ENCODE results near the gene CDC42.

Gene CDC42

DNA sequence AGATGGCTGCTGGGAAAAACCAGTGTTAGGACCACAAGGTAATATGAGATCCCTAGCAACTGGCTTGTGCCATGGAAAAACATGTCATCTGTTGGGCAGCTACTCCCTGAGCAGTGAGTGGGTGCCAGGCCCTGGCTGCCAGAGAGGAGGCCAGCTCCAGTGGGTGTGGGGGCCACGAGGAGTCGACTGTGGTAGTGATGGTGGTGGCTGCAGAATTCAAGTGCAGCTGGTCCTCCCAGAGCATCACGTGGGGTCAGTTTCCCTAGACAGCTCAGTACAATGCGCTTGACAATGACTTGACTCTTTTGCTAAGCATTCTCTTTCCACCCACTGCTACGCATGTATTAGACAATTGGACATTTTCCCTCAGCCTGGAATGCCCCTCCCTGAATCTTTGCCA, 14.5 kb upstream of the CDC42 start:
- DNase-seq (ENCODE audit: low read depth) = no peak

DNA sequence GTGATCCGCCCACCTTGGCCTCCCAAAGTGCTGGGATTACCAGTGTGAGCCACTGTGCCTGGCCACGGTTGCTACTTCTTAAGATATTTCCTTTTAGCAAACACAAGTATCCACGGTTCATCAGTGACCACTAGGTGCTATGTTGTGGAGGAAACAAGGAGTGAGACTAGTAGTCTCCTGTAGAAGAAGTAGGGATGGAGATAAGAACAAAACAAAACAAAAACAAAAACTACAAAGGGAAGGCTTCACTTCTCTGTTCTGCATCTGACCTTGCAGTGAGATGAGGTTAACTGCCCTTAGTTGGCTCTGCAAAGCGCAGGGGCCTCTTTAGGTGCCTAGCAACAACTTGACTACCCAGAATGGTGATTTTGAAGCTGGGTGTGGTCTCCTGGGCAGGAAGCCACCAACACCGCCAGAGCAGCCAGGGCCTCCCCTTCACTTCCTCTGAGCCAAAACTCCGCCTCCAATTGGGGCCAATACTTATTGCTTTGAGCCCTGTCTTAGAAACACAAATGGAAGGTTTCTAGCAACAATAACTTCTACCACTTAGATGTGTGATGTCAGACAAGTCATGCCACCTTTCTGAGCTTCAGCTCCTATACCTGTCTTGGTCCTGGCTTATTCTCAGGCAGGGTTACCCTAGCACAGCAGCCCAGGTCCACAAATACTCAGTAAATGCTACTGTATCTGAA, 12.8 kb upstream of the CDC42 start:
- DNase-seq (ENCODE audit: low read depth) = peak; percentile 62

DNA sequence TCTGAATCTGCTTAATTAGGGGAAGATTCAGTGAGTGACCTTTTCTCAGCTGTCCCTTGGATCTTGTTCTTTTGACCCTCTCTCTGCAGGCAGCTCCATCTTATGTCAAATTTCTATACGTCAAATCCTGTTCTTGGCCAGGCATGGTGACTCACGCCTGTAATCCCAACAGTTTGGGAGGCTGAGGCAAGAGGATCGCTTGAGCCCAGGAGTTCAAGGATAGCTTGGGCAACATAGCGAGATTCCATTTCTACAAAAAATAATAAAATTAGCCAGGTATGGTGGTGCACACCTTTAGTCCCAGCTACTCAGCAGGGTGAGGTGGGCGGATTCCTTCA, 12.3 kb upstream of the CDC42 start:
- no peak for DNase-seq (ENCODE audit: low read depth)

DNA sequence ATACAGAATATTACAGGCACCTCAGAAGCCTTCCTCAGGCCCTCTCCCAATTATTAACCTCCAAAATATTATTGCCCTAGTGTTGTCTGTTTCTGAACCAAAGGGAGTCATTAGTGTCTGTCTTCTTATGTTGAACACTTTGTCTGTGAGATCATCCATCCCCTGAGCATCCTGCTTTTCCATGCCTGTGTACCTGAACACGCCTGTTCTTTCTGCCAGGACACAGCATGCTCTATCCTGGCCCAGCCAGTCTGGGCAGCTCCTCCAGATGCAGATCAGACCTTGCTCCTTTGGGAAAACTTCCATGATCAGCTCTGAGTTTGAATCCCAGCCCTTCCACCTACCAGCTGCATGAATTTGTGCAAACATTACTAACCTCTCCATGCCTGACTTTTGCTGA, 11.0 kb upstream of the CDC42 start:
- no peak for DNase-seq (ENCODE audit: low read depth)

DNA sequence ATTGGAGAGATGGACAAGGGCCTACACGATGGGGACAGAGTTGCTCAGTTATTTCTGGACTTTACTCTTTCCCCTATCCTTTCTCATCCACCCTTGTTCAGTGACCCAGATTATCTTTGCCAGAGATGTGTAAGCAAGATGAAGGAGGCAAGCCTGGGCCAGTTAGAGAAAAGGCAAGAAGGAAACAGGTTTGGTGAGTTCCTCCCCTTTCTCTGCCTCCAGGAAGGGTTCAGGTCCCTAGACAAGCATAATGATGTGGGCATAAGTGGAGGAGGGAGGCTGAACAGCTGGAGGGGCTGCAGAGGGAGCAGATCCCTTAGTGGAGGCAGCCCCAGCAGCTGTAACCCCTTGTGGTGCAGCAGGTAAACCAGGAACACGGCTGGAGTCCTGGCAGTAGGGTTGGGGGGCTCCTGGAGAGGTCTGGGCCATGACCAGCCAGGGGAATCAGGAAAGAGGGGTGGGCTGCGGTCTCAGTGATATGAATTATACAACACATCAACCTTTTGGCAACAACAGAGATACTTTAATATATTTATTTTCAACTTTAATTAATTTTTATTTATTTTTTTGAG, 9.2 kb upstream of the CDC42 start:
- no peak for DNase-seq (ENCODE audit: low read depth)

DNA sequence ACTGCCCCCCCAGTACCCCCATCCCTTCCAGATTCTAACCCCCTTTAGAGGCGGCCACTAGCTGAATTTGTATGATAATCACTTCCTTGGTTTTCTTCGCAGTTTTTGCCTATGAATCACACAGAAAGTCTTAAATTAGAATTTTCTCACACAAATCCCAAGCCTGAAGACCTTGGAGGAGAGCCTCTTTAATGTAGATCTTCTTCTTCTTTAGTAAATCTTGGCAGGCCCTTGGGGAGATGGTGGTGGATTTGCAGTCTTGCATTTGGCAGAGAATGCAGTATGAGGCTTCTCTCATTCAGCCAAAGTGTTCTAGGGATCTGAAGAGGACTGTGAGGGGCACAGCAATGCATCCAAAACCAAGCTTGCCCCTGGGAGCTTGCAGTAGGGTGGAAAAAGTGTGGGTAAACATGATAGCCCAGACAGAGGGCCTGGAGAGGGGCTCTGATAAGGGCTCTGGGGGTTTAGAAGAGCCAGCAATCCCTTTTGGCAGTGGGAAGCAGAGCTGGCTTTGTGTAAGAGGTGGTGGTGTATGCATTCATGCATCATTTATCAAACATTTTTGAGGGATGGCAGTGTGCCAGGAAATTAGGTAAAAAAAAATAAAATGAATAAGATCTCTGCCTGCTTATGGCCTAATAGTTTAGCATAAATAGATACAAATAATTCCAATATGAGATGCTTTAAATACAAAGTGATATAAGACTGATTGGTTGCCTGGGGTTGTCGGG, 7.7 kb upstream of the CDC42 start:
- DNase-seq (ENCODE audit: low read depth) = peak; percentile 74

DNA sequence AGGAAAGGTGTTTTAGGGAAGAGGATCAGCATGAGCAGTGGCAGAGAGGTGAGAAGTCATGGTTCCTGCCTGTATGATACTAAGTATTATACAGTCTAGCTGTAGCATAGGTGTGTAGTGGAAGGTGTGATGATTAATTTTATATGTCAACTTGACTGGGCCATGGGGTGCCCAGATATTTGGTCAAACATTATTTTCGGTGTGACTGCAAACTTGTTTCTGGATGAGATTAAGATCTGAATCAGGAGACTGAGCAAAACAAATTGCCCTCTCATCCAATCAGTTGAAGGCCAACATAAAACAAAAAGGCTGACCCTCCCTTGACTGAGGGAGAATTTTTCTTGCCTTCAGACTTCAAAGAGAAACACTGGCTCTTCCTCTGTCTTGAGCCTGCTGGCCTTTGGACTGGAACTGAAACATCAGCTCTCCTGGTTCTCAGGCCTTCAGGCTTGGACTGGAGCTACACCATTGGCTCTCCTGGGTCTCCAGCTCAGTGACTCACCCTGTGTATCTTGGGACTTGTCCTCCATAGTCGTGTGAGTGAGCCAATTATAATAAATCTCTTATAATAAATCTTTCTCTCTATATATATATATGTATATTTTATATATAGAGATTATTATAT, 6.8 kb upstream of the CDC42 start:
- peak; percentile 39 for DNase-seq (ENCODE audit: low read depth)

DNA sequence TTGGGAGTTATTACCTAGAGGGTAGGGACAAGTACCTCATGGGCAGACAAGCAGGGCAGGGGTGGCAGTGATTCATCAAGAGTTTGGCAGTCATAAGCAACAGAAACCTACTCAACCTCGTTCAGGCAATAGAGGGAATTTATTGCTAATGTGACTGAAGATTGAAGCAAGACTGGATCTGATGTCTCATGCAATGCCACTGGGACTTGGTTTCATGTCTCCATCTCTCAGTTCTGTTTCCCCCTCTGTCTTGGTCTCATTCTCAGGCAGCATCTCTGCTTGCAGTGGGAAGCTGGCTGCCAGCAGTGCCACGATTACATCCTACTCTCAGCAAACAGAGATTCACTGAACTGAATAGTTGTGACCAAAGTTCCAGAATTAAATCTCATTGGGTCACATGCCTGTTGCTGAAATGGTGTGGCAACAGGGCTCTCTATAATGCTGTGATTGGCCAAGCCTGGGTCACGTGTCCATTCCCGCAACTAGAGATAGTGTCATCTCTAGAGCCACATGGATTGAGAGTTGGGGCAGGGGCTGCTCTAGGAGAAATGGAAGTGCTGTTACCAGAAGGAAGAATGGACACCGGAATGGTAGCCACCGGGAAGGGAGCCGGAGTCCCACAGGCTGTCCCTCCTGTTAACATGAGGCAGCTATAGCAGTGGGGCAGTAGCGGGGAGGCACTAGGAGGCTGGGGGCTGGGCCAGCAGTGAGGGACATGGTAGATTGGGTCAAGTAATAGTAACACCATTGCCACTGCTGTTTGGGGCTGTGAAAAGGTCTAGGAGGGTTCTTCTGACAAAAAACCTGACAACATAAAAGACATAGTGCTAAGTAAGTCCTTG, 3.9 kb upstream of the CDC42 start:
- DNase-seq (ENCODE audit: low read depth) = peak; percentile 11

DNA sequence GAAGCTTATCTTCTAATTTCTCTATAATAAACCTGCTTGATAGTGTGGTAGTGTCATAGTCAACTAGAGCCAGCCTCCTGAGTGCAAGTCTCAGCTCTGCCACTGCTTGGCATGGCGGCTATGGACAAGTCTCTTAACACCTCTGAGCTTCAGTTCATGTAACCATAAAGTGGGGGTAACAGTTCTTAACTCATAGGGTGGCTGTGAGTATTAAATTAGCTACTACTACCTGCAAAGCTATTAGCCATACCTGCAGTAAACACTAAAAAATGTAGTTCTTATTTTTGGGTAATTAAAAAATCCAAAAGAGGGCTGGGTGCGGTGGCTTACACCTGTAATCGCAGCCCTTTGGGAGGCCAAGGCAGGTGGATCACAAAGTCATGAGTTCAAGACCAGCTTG, 2.2 kb upstream of the CDC42 start:
- no peak for DNase-seq (ENCODE audit: low read depth)

DNA sequence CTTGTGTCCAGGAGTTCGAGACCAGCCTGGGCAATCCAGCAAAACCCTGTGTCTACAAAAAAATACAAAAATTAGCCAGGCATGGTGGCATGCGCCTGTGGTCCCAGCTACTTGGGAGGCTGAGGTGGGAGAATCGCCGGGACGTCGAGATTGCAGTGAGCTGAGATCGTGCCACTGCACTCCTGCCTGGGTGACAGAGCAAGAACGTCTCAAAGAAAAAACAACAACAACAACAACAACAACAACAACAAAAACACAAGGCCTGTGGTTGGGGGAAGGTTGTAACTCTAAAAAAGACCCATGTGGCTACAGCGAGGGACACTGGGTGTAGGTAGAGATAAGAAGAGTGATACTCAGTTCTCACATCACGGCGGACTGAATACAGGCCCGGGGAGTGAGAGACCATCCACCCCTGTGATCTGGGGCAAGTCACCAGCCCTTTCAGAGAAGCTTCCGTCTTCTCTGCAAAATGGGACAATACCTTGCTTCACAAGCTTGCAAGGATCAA, 848 bp upstream of the CDC42 start:
- DNase-seq (ENCODE audit: low read depth) = no peak

DNA sequence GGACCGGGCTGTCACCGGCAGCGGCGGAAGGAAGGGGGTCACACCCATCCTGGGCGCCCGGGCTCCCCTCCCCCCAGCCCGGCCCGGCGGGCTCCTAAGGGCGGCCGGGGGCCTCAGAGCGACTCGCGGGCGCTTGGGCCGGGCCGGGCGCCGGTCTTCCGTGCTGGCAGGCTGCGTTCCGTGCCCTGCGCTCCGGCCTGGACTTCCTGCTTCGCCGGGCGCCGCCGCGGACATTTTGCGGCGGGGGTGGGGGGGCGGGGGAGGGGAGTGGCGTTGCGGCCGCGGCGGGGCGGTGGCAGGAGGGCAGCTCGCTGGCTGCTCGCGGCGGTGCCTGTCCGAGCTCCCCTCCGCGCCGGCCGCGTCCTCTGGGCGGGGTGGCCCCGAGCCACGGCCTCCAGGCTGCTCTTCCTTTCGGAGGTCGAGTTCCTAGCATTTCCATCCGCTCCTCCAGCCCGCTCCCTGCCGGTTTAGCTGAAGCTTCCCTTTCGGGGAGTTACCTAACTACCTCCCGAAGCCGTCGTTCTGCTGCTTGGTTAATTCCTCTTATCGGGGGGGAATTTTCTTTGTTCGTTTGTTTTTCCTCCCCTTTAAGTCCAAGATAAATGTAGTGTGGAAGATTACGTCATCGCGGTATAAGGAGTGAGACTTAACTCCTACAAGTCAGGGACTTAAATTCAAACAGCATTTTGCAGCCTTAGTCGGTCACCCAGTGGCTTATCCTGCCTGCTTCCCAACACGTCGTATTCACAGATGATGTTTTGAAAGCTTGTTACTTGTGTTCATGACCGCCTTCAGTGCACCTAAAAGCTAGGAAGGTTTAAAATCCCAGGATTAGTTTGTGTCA, 730 bp downstream of the CDC42 start:
- DNase-seq (ENCODE audit: low read depth) = peak; percentile 72

DNA sequence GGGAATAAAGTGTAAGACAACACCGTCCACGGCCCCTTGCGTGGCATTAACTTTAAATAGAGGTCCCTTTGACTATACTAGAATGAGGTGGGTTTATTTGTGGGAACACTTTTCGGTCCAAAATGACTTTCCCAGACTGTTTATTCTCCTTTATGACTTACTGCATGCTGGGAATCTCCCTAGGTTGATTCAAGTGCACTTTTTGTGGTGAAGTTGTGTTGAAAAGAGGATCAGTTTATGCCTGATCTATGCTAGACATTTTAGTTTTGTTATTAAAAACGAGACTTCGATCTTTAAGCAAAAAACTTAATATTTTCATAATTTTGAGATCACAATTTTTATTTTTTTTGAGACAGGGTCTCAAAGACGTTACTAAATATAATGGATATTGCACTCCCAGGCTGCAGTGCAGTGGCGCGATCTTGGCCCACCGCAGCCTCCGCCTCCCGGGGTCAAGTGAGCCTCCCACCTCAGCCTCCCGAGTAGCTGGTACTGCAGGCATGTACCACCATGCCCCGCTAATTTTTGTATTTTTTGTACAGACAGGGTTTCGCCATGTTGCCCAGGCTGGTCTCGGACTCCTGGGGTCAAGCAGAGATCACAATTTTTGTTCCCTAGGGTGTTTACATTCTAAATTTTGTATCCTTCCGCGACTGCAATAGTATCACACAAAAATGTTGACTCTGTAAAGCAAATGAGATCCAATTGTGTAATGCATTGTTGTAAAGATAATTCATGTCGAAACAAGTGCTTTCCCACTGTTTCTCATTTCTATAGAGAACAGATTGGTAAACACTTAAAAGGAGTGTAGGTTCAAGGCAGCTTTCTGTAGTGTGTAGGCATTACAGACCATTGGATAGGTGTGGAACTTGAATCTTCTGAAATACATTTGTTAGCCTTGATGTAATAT, 1.6 kb downstream of the CDC42 start:
- DNase-seq (ENCODE audit: low read depth) = peak; percentile 5

DNA sequence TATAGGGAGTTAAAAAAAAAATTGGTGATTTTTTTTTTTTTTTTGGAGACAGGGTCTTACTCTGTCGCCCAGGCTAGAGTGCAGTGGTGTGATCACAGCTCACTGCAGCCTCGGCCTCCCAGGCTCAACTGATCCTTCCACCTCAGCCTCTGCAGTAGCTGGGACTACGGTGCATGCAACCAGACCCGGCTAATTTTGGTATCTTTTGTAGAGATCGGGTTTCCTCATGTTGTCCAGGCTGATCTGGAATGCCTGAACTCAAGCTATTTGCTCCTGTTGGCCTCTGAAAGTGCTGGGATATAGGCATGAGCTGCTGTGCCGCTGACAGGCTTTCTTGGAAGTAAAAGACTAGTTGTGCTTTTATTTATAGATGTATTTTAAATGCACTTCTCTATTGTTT, 3.0 kb downstream of the CDC42 start:
- no peak for DNase-seq (ENCODE audit: low read depth)

DNA sequence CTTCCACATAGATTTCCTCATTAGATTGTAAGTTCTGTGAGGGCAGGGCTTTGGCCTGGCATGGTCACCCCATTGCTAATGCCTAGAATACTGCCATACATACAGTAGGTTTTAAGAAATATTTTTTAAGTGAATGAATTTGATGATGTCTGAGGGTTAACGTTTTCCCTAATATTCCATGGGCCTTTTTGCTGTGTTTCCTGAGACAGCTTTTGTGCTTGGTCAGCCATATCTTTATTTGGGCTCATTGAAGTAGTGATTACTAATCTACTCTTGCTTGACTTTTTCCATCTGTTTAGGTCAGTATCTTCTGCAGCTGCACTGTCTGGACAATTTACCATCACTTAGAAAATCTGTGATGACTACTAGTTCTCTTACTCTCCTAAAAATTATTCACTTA, 3.5 kb downstream of the CDC42 start:
- DNase-seq (ENCODE audit: low read depth) = no peak

DNA sequence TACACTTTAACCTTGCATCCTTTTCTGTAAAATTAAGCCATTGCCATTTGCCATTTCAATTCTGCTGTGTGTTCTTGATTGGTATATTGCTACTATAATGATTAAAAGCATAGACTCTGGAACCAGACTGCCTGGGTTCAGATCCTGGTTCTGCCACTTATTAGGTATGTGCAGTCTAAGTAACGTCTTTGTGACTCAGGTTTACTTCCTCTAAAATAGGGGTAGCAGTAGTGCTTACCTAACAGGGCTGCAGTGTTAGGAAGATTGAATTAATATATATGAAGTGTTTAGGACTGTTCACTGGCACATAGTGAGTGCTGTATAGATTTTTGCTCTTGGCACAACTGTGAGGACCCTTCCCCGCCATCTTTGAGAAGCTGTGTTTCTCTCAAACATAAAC, 4.4 kb downstream of the CDC42 start:
- DNase-seq (ENCODE audit: low read depth) = no peak

DNA sequence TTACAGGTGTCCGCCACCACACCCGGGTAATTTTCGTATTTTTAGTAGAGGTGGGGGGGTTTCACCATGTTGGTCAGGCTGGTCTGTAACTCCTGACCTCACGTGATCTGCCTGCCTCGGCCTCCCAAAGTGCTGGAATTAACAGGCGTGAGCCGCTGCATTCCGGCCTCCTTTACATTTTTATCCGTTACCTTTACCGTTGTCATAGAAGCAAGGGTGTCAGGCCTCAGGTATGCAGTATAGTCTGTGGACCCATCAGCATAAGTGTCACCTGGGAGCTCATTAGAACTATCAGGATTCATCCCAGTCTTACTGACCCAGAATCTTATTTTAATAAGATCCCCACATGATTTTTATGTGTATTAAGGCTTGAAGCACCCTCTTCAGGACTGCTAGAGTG, 5.4 kb downstream of the CDC42 start:
- no peak for DNase-seq (ENCODE audit: low read depth)

DNA sequence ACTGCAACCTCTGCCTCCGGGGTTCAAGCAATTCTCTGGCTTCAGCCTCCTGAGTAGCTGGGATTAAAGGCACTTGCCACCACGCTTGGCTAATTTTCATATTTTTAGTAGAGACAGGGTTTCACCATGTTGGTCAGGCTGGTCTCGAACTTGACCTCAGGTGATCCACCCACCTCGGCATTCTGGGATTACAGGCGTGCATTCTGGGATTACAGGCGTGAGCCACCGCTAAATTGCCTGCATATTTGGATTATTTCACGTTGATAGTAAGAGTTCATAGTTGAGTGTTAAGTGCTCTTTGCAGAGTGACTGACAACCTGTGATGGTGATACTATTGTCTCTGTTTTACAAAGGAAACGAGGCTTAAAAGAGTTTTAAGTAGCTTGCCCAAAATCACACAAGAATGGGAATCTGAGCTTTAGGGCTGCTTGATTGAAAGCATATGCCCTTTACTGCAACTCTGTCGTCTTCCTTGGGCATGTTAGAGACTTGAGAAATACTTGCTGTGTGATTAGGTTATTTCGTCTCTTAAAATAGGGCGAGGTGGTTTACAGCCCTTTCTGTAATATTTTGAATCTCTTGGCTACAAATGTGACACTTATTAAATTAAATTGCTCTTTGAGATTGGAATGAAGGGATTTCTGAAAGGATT, 12.4 kb downstream of the CDC42 start:
- no peak for DNase-seq (ENCODE audit: low read depth)

DNA sequence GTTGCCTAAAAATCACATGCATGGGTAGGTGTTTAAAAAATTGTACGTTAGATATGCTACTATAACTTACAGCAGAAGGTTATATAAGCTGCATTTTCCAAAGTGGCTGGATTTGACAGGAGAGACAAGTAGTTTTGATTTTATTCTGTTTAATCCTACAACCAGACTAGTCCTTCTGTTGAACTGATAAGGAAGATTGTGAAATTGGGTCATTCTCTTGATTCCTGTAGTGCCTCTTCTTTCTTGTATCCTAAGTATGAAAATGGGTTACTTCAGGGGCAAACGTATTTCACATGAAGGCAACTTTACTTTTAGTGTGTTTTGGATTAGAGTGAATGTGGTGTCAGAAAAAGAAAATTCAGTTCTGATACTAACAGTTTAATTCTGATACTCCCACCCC, 19.0 kb downstream of the CDC42 start:
- DNase-seq (ENCODE audit: low read depth) = no peak

DNA sequence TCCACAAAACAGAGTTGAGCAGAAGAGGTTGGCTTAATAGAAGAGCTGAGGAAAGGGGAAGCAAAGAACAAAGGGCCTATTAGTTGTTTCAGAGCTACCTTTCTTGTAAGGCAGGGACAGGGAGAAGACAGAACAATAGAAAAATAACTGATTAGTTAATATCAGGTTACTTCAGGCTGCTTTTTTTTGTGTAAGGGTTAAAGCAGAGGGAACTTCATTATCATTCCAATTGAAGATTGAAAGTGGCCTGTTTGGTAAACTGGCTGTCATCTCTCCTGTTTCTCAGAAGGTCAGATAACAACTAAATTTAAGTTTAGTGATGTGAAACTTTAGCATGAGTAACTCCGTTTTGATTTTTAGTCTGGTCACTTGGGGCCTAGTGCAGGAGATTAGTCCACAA, 22.3 kb downstream of the CDC42 start:
- no peak for DNase-seq (ENCODE audit: low read depth)

DNA sequence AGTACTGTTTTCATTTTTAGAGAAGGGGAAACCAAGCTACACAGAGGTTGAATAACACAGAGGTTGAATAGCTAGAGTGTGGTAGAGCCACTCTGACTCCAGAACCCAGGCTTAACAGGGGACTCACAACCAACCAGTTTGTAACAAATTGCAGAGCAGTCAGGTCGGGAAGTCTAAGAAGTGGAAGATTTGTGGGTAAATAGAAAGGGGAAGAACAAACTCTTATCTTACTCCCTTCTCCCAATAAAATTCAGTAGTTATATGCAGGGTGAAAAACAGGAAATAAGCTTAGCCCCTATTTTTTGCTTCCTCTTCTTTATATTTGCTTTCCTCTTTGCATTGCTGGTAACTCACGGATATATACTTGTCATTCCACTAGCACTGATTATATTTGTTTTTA, 23.2 kb downstream of the CDC42 start:
- no peak for DNase-seq (ENCODE audit: low read depth)

Measured in ELR (cell line).